ENCODE results near the gene GNLY. TPM values are rescaled to one million over a fixed set of nuclear protein-coding genes. Genes with fewer than 3 reads are reported as not detected.

GNLY gene
- total and polyA plus RNA-seq, 2 of the 4 experiments (the other 2 are of a cell fraction) = not detected

- Histone ChIP-seq H3K4me2 (ENCODE audit: low read depth, low read length) (no peak overlapping the region), H3K9me1 (ENCODE audit: insufficient read depth, low read length) (0 out of 2 replicates have a peak, but pooled peaks cover 3% of the 10 kb centered on the region), H3K18ac (ENCODE audit: low read depth, low read length) (no peak overlapping the region), H2AK5ac (ENCODE audit: low read depth, low read length) (no peak overlapping the region), H3K79me1 (ENCODE audit: low read depth in 1 of 2, low read length in 2 of 2) (no peaks in the 10 kb centered on the region), H2AFZ (replicated peaks; ENCODE audit: low read length, poor library complexity) (peak overlapping the region; percentile 5), H4K91ac (ENCODE audit: insufficient read depth, low read depth, low read length) (no peak overlapping the region), H3K56ac (ENCODE audit: extremely low read depth, insufficient read depth, low read length) (no peak overlapping the region), H2AK9ac (replicated peaks; ENCODE audit: low read depth, low read length, poor library complexity) (no peak overlapping the region), H4K20me1 (ENCODE audit: insufficient read depth, low read length) (no peaks in the 10 kb centered on the region), H3K27me3 (ENCODE audit: control insufficient read depth, insufficient read depth, low read length) (peaks cover 14% of the 10 kb centered on the region), H3K4me1 (ENCODE audit: control insufficient read depth, insufficient read depth, low read length) (no peaks in the 10 kb centered on the region), H3K23ac (ENCODE audit: low read depth, low read length) (no peak overlapping the region), H2BK5ac (ENCODE audit: low read depth, low read length, poor library complexity, severe bottlenecking) (no peak overlapping the region), H2BK120ac (ENCODE audit: low read depth, low read length) (no peak overlapping the region), H3K4ac (ENCODE audit: low read depth, low read length) (no peak overlapping the region), H3K4me3 (ENCODE audit: insufficient read depth, low read depth, low read length) (no peak overlapping the region), H3K9ac (ENCODE audit: low read depth, low read length) (no peak overlapping the region), H2BK15ac (ENCODE audit: low read depth, low read length) (no peak overlapping the region), H4K8ac (ENCODE audit: low read depth in 2 of 2, low read length in 2 of 2) (no peak overlapping the region), H3K9me3 (ENCODE audit: control insufficient read depth, insufficient read depth, low read length) (no peaks in the 10 kb centered on the region; the same call in 1 of the 2 replicates), H4K5ac (ENCODE audit: low read depth, low read length) (no peak overlapping the region), H3K14ac (replicated peaks; ENCODE audit: low read depth, low read length) (no peak overlapping the region), H3K36me3 (ENCODE audit: control insufficient read depth, insufficient read depth, low read length) (no peaks in the 10 kb centered on the region), H3K27ac (ENCODE audit: insufficient read depth, low read length) (no peak overlapping the region), H2BK20ac (ENCODE audit: low read depth, low read length) (no peak overlapping the region; the same call in 1 of the 2 replicates)
- no peak for DNase-seq
- dilution Hi-C loops (cut with HindIII; ENCODE audit: low sequenced_read_pairs, unreplicated experiment) = no loop called here
- 76% methylated on average over 7 of the region's 10 CpGs; no CpG with 5 or more reads in 1 of the 2 experiments for WGBS, 2 experiments (ENCODE audit: extremely low coverage in 2 of 2, insufficient read length in 1 of 2)
- CTCF ChIA-PET = no interaction called here
- intact Hi-C loops (cut with micrococcal nuclease) = no loop called here
- no TSS peak for BruUV-seq (replicated peaks)
- in situ Hi-C loops (cut with MboI; ENCODE audit: low sequenced_read_pairs) = no loop called here
- POLR2A ChIA-PET (ENCODE audit: unreplicated experiment) = no interaction called here
- TF ChIP-seq ELK1 (IDR thresholded peaks at IDR 0.05; ENCODE audit: borderline replicate concordance, low read depth, low read length) = no peak
- no peak for TF ChIP-seq MAZ (IDR thresholded peaks at IDR 0.05; ENCODE audit: borderline replicate concordance, low read depth, low read length)
- TF ChIP-seq CEBPB (IDR thresholded peaks at IDR 0.05; ENCODE audit: low read depth, low read length) = no peak
- TF ChIP-seq RCOR1 (IDR thresholded peaks at IDR 0.05; ENCODE audit: insufficient replicate concordance, low read length) = no peak
- TF ChIP-seq NFE2L2 (IDR thresholded peaks at IDR 0.05; ENCODE audit: low read depth, low read length) = no peak
- no peak for TF ChIP-seq CHD1 (IDR thresholded peaks at IDR 0.05; ENCODE audit: low read depth, low read length)
- no peak for TF ChIP-seq MAFK (IDR thresholded peaks at IDR 0.05; ENCODE audit: low read depth, low read length)
- TF ChIP-seq RFX5 (IDR thresholded peaks at IDR 0.05; ENCODE audit: low read depth, low read length) = no peak
- no peak for TF ChIP-seq RAD21 (IDR thresholded peaks at IDR 0.05; ENCODE audit: low read length)
- no peak for TF ChIP-seq USF2 (IDR thresholded peaks at IDR 0.05; ENCODE audit: low read depth, low read length)
- TF ChIP-seq SMC3 (IDR thresholded peaks at IDR 0.05; ENCODE audit: low read depth, low read length) = no peak
- no peak for TF ChIP-seq POLR2A (IDR thresholded peaks at IDR 0.05; ENCODE audit: low read depth, low read length)
- no peak for TF ChIP-seq MXI1 (IDR thresholded peaks at IDR 0.05; ENCODE audit: borderline replicate concordance, low read depth, low read length)
- TF ChIP-seq CTCF (conservative IDR thresholded peaks at IDR 0.05; ENCODE audit: low read depth, low read length) = no peak
- no peak for TF ChIP-seq BHLHE40 (IDR thresholded peaks at IDR 0.05; ENCODE audit: low read depth, low read length)
- TF ChIP-seq FOS (IDR thresholded peaks at IDR 0.05; ENCODE audit: low read depth, low read length) = no peak
- no peak for ATAC-seq (ENCODE audit: low read depth)
Observed at GRCh38 chr2:85718885-85719492, 24.8 kb downstream of the GNLY start.

All from IMR-90 (cell line).